Glutamatergic neuron (in vitro differentiated cells): ENCODE data around the gene KDM3A. TPM values are rescaled to one million over a fixed set of nuclear protein-coding genes. Genes with fewer than 3 reads are reported as not detected.

Experiments
- DNase-seq: peaks from one replicate; pipeline ENCODE4 v3.0.0; 2022
- H3K27ac Mint-ChIP-seq: one replicate; pipeline ENCODE4 v1.8.0; 2020; ENCODE audit warnings: mild to moderate bottlenecking, mixed read lengths, inconsistent platforms; ENCODE audit not compliant: unreplicated experiment
- H3K27me3 Mint-ChIP-seq: one replicate; pipeline ENCODE4 v1.8.0; 2020; ENCODE audit warnings: mild to moderate bottlenecking, moderate library complexity, mixed read lengths, inconsistent platforms; ENCODE audit not compliant: unreplicated experiment
- H3K36me3 Mint-ChIP-seq: one replicate; pipeline ENCODE4 v1.8.0; 2020; ENCODE audit warnings: mild to moderate bottlenecking, mixed read lengths, inconsistent platforms; ENCODE audit not compliant: unreplicated experiment
- H3K4me1 Mint-ChIP-seq: one replicate; pipeline ENCODE4 v1.8.0; 2020; ENCODE audit warnings: mild to moderate bottlenecking, low read depth, mixed read lengths, inconsistent platforms; ENCODE audit not compliant: unreplicated experiment
- H3K4me3 Mint-ChIP-seq: one replicate; pipeline ENCODE4 v1.8.0; 2020; ENCODE audit warnings: mild to moderate bottlenecking, mixed read lengths, inconsistent platforms; ENCODE audit not compliant: unreplicated experiment
- H3K9me3 Mint-ChIP-seq: one replicate; pipeline ENCODE4 v1.8.0; 2020; ENCODE audit warnings: mild to moderate bottlenecking, moderate library complexity, mixed read lengths, inconsistent platforms; ENCODE audit not compliant: unreplicated experiment
- CTCF ChIP-seq: fragments of 200-600 bp; sonication (generic); IDR thresholded peaks from one replicate; pipeline ENCODE4 v1.5.0; 2021; ENCODE audit not compliant: partially characterized antibody, unreplicated experiment
- total RNA-seq: library from RNA; stranded (reverse); fragmentation: NEBNext Ultra II Directional; extraction: Animal tissue kit (Norgen Biotek cat#: 25700); gene quantifications from one replicate; pipeline ENCODE4 v1.2.1, GENCODE V29; 2021; ENCODE audit not compliant: unreplicated experiment

KDM3A gene
- total RNA-seq, 1 donor from 2014 or later: 80.3 TPM

- no peak for DNase-seq
- Mint-ChIP-seq H3K36me3 (peaks cover 11% of the 10 kb centered on the region), H3K9me3 (no peaks in the 10 kb centered on the region), H3K27ac (no peak overlapping the region), H3K4me3 (no peak overlapping the region), H3K4me1 (no peaks in the 10 kb centered on the region), H3K27me3 (no peaks in the 10 kb centered on the region)
- no peak for TF ChIP-seq CTCF
Measured at GRCh38 chr2:86453836-86454235, 12.7 kb downstream of the KDM3A start.

- no peak for TF ChIP-seq CTCF
- DNase-seq: no peak
- peaks cover 13% of the 10 kb centered on the region for H3K36me3 Mint-ChIP-seq
- peaks cover under 1% of the 10 kb centered on the region for H3K27me3 Mint-ChIP-seq
- no peaks in the 10 kb centered on the region for H3K9me3 Mint-ChIP-seq
- no peak overlapping the region for H3K27ac Mint-ChIP-seq
- H3K4me3 Mint-ChIP-seq: no peak overlapping the region
- no peaks in the 10 kb centered on the region for H3K4me1 Mint-ChIP-seq
Measured at GRCh38 chr2:86454238-86454637, 13.1 kb downstream of the KDM3A start.

GRCh38 chr2:86455181-86455580, 14.0 kb downstream of the KDM3A start:
- Mint-ChIP-seq H3K27ac (no peak overlapping the region), H3K27me3 (peaks cover 1% of the 10 kb centered on the region), H3K36me3 (peaks cover 15% of the 10 kb centered on the region), H3K4me3 (no peak overlapping the region), H3K4me1 (no peaks in the 10 kb centered on the region), H3K9me3 (no peaks in the 10 kb centered on the region)
- no peak for DNase-seq
- TF ChIP-seq CTCF: no peak

- Mint-ChIP-seq H3K36me3 (peaks cover 4% of the 10 kb centered on the region), H3K4me1 (no peaks in the 10 kb centered on the region), H3K9me3 (no peaks in the 10 kb centered on the region), H3K27ac (no peak overlapping the region), H3K4me3 (no peak overlapping the region), H3K27me3 (peaks cover 4% of the 10 kb centered on the region)
- TF ChIP-seq CTCF: no peak
- DNase-seq: no peak
Measured at GRCh38 chr2:86461042-86461743, 20.0 kb downstream of the KDM3A start.

GRCh38 chr2:86464652-86465051, 23.5 kb downstream of the KDM3A start:
- Mint-ChIP-seq H3K27ac (no peak overlapping the region), H3K36me3 (no peaks in the 10 kb centered on the region), H3K9me3 (no peaks in the 10 kb centered on the region), H3K27me3 (peaks cover 2% of the 10 kb centered on the region), H3K4me1 (no peaks in the 10 kb centered on the region), H3K4me3 (no peak overlapping the region)
- no peak for DNase-seq
- no peak for TF ChIP-seq CTCF
